Heart left ventricle (tissue), 16 donors: ENCODE data around the gene CBLC. TPM values are rescaled to one million over a fixed set of nuclear protein-coding genes. Genes with fewer than 3 reads are reported as not detected.

ENCODE experiments used
- ATAC-seq, 4 donors: fragments of 200-7000 bp; cut with Tn5 transposase; one replicate each; pipeline ENCODE4 v1.9.1; 2020 to 2022; ENCODE audit warnings: moderate library complexity in 4 of 4, mild to moderate bottlenecking in 3 of 4, moderate number of reproducible peaks in 1 of 4
- DNase-seq, 5 donors: peaks; one replicate each; pipeline ENCODE4 v3.0.0-alpha.2; 2020
- H3K27ac ChIP-seq, 12 donors: fragments of 200-600 bp; sonication (generic) in 4 of 12; one replicate each; pipeline versions ENCODE4 v1.5.0 to v1.8.0; 2016 to 2022; ENCODE audit warnings: mild to moderate bottlenecking in 2 of 12
- H3K27me3 ChIP-seq, 9 donors: fragments of 200-600 bp; sonication (generic) in 2 of 9; one replicate each; pipeline versions ENCODE4 v1.5.1 to v1.8.0; 2016 to 2022; ENCODE audit warnings: mild to moderate bottlenecking in 3 of 9
- H3K36me3 ChIP-seq, 9 donors: fragments of 200-600 bp; sonication (generic) in 2 of 9; one replicate each; pipeline versions ENCODE4 v1.5.0 to v1.8.0; 2018 to 2022; ENCODE audit warnings: mild to moderate bottlenecking in 2 of 9
- H3K4me1 ChIP-seq, 12 donors: fragments of 200-600 bp; sonication (generic) in 4 of 12; one replicate each; pipeline versions ENCODE4 v1.5.0 to v1.8.0; 2016 to 2022; ENCODE audit warnings: mild to moderate bottlenecking in 3 of 12
- H3K4me3 ChIP-seq, 12 donors: fragments of 200-600 bp; sonication (generic) in 4 of 12; one replicate each; pipeline versions ENCODE4 v1.5.0 to v1.8.0; 2017 to 2022; ENCODE audit warnings: mild to moderate bottlenecking in 9 of 12, moderate library complexity in 4 of 12
- H3K9me3 ChIP-seq, 12 donors: fragments of 200-600 bp; sonication (generic) in 4 of 12; one replicate each; pipeline versions ENCODE4 v1.5.0 to v1.8.0; 2016 to 2022; ENCODE audit warnings: mild to moderate bottlenecking in 1 of 12
- POLR2A ChIP-seq, 2 donors: fragments of 450-650 bp; IDR thresholded peaks; one replicate each; pipeline ENCODE4 v1.6.1; 2017; ENCODE audit warnings: antibody characterized with exemption in 2 of 2, mild to moderate bottlenecking in 2 of 2, moderate library complexity in 2 of 2
- WGBS, 4 donors: extraction: QIAGEN DNeasy Blood & Tissue Kit in 2 of 4; methylation state at CpG; one replicate each; pipeline versions ENCODE4 v1.1.5 to v1.1.7; 2013 to 2018; 5-methylcytosine and 5-hydroxymethylcytosine counted together
- intact Hi-C, 10 donors: fragments of 100-400 bp; cut with DNase I; formaldehyde crosslinking; loops; one replicate each; pipeline versions ENCODE4 v1.11.1 to v1.14.2; 2022
- microRNA-seq, 4 donors: library from miRNA; unstranded; fragments of <30 nt; microRNA quantifications; one replicate each; pipeline versions ENCODE4 to v1.2.0, GENCODE V29; 2017 to 2020
- polyA plus RNA-seq, 2 donors: library from polyadenylated mRNA; stranded (reverse); fragments of 200-250 nt; gene quantifications; one replicate each; pipeline ENCODE4 v1.2.3, GENCODE V29; 2013
- total RNA-seq, 9 donors: library from RNA; depleted of rRNA in 2 of 9; stranded (reverse); fragments of >200 nt in 2 of 9; fragmentation: NEBNext Ultra II Directional in 3 of 9; extraction: Animal tissue kit (Norgen Biotek cat#: 25700) in 3 of 9; gene quantifications; one replicate each; pipeline versions ENCODE4 v1.1.0 to v1.2.4, GENCODE V29; 2016 to 2023
- TF ChIP-seq, protein P1 (sequence below), 12 donors: fragments of 200-600 bp; sonication (generic) in 4 of 12; IDR thresholded peaks; one replicate each; pipeline versions ENCODE4 v1.5.0 to v1.8.0; 2018 to 2022; ENCODE audit warnings: antibody characterized with exemption in 12 of 12, mild to moderate bottlenecking in 5 of 12
- donor health status: ischemic (EF 13 %, LVEDD 7.1; RV severe dilation, severe dysfunction).
- donor health status: healthy with polysubstance abuse.
- donor health status: DM: no; HTN: yes; CAD: no.
- donor health status: DM: no; HTN: no; CAD: no.
- donor health status: ischemic (EF 25% LVEDD 6.9; RV normal size, moderate dysfunction).
- donor health status: ischemic (EF 25% LVEDD 5.7; RV mildly dilated, moderate dysfunction).
- donor health status: healthy.
- donor health status: DM: yes; HTN: yes; CAD: no.
- donor health status: ischemic (EF 35%, LVEDD 5.7; RV mildly dilated, moderate dysfunction).
- donor health status: nonischemic (EF 11% LVEDD 7.7; RV severe dilation, severe dysfunction).
- donor health status: DM: yes; HTN: yes; CAD: no.
- donor health status: PGD.
- donor health status: ischemic (EF 29% LVEDD 5.4; RV normal size, mild dysfunction).
- donor health status: nonischemic (EF 23%, LVEDD 6.1; RV moderate dilation, normal function).

CBLC gene
- total and polyA plus RNA-seq, 11 donors = 0.04 TPM; not detected in 10

DNA sequence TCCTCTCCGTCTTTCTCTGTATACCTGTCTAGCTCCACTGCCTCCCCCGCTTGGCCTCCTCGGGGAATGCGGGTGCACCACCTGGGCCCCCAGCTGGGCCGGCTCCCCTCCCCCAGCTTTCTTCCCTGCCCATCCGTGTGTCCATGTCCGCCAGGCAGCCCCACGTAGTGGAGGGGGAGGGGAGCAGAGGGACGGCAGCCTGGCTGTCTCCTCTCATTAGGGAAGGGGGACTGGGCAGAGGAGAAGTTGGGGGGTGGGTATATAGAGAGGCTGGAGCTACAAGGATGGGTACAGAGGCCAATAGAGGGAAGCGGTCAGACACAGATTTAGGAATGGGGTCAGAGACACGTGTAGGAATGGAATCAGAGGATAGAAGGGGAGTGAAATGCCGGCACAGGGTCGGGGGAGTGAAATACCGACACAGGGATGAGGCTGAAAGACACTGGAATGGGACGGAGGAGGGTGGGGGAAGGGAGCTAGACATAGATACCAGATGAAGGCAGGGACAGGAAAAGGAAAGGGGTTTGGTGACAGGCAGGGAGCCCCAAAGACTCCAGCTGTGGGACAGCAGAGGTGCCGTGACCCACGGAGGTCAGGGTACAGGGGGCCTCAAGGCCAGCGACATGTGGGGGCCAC lies 71.2 kb downstream of the CBLC start:
- no peak for TF ChIP-seq POLR2A (IDR thresholded peaks at IDR 0.05)
- TF ChIP-seq, protein P1, sequence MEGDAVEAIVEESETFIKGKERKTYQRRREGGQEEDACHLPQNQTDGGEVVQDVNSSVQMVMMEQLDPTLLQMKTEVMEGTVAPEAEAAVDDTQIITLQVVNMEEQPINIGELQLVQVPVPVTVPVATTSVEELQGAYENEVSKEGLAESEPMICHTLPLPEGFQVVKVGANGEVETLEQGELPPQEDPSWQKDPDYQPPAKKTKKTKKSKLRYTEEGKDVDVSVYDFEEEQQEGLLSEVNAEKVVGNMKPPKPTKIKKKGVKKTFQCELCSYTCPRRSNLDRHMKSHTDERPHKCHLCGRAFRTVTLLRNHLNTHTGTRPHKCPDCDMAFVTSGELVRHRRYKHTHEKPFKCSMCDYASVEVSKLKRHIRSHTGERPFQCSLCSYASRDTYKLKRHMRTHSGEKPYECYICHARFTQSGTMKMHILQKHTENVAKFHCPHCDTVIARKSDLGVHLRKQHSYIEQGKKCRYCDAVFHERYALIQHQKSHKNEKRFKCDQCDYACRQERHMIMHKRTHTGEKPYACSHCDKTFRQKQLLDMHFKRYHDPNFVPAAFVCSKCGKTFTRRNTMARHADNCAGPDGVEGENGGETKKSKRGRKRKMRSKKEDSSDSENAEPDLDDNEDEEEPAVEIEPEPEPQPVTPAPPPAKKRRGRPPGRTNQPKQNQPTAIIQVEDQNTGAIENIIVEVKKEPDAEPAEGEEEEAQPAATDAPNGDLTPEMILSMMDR (IDR thresholded peaks at IDR 0.05) = no peak
- H3K27ac ChIP-seq = peak overlapping the region; percentile 57 to 100 (median 98)
- H3K4me3 ChIP-seq = peak overlapping the region in 10 of 12 donors; percentile 86 to 100 (median 99)
- DNase-seq (peak in 3 of 5 donors; percentile 32 to 62 (median 46)), ATAC-seq (no peak)
- 20 to 25% (median 22%) methylated on average over 18 of the region's 18 CpGs for WGBS, 4 donors
- H3K9me3 ChIP-seq = no peaks in the 10 kb centered on the region
- intact Hi-C loops = loop anchor here in 7 of 10 donors (1.0 to 10.0 kb wide), 6 partner anchors 20 to 164 kb away; partner anchors contain the start of gene TOMM40 (in 2 of the 7)
- peaks cover 0 to 9% (median 0%) of the 10 kb centered on the region in 9 donors for H3K36me3 ChIP-seq
- H3K4me1 ChIP-seq = peaks cover 15 to 72% (median 43%) of the 10 kb centered on the region in 12 donors
- no peaks in the 10 kb centered on the region for H3K27me3 ChIP-seq

Small RNA genes within 50 kb of the gene (microRNA-seq; reads per million reads assigned to microRNA genes)
- 0 to 0.21 (median 0) reads per million in 4 donors for gene MIR8085

Other genes with a start within 250 kb of the CBLC start
- not detected for gene CEACAM20, start 248.2 kb upstream of the CBLC start, total RNA-seq
- gene CEACAM20, start 248.2 kb upstream of the CBLC start, polyA plus RNA-seq = not detected
- 1 to 10 TPM in 1 of 9 donors, under 1 TPM in 1, not detected in 7; 0.21 to 3.5 TPM for gene IGSF23, start 164.3 kb upstream of the CBLC start, total RNA-seq
- gene IGSF23, start 164.3 kb upstream of the CBLC start, polyA plus RNA-seq = under 1 TPM in 1 of 2 donors, not detected in 1; 0.83 TPM
- 100 to 1,000 TPM in 2 of 9 donors, 10 to 100 TPM in 7; 33.7 to 140 (median 49.1) TPM for gene PVR, start 134.0 kb upstream of the CBLC start, total RNA-seq
- 100 to 1,000 TPM in 1 of 2 donors, 10 to 100 TPM in 1; 34.1 to 143 TPM for gene PVR, start 134.0 kb upstream of the CBLC start, polyA plus RNA-seq
- gene CEACAM19, start 106.4 kb upstream of the CBLC start, total RNA-seq = 1 to 10 TPM; 1.9 to 8.3 (median 5.1) TPM
- 10 to 100 TPM in 1 of 2 donors, 1 to 10 TPM in 1; 5.1 to 12.8 TPM for gene CEACAM19, start 106.4 kb upstream of the CBLC start, polyA plus RNA-seq
- gene CEACAM16, start 78.7 kb upstream of the CBLC start, total RNA-seq = not detected
- gene CEACAM16, start 78.7 kb upstream of the CBLC start, polyA plus RNA-seq = not detected
- gene BCL3, start 29.2 kb upstream of the CBLC start, total RNA-seq = 10 to 100 TPM; 11.7 to 90.5 (median 22.9) TPM
- gene BCL3, start 29.2 kb upstream of the CBLC start, polyA plus RNA-seq = 10 to 100 TPM; 18.6 to 18.9 TPM
- gene BCAM, start 31.2 kb downstream of the CBLC start, total RNA-seq = 100 to 1,000 TPM in 4 of 9 donors, 10 to 100 TPM in 5; 50.9 to 160 (median 94.3) TPM
- 100 to 1,000 TPM in 1 of 2 donors, 10 to 100 TPM in 1; 55.3 to 126 TPM for gene BCAM, start 31.2 kb downstream of the CBLC start, polyA plus RNA-seq
- gene NECTIN2, start 68.4 kb downstream of the CBLC start, total RNA-seq = 10 to 100 TPM; 37.0 to 99.6 (median 57.6) TPM
- gene NECTIN2, start 68.4 kb downstream of the CBLC start, polyA plus RNA-seq = 10 to 100 TPM; 40.9 to 96.5 TPM
- 10 to 100 TPM; 32.2 to 58.8 (median 46.3) TPM for gene TOMM40, start 113.4 kb downstream of the CBLC start, total RNA-seq
- 10 to 100 TPM; 41.3 to 79.9 TPM for gene TOMM40, start 113.4 kb downstream of the CBLC start, polyA plus RNA-seq
- gene APOE, start 127.9 kb downstream of the CBLC start, total RNA-seq = 100 to 1,000 TPM in 2 of 9 donors, 10 to 100 TPM in 5, 1 to 10 TPM in 2; 4.1 to 149 (median 25.7) TPM
- gene APOE, start 127.9 kb downstream of the CBLC start, polyA plus RNA-seq = 10 to 100 TPM; 33.2 to 35.7 TPM
- 10 to 100 TPM in 2 of 9 donors, 1 to 10 TPM in 5, under 1 TPM in 1, not detected in 1; 0.83 to 84.7 (median 3.8) TPM for gene APOC1, start 136.7 kb downstream of the CBLC start, total RNA-seq
- 1 to 10 TPM; 1.1 to 2.1 TPM for gene APOC1, start 136.7 kb downstream of the CBLC start, polyA plus RNA-seq
- not detected for gene APOC4, start 164.3 kb downstream of the CBLC start, total RNA-seq
- gene APOC4, start 164.3 kb downstream of the CBLC start, polyA plus RNA-seq = not detected
- 1 to 10 TPM in 2 of 9 donors, under 1 TPM in 1, not detected in 6; 0.70 to 1.6 (median 1.3) TPM for gene APOC2, start 168.2 kb downstream of the CBLC start, total RNA-seq
- under 1 TPM in 1 of 2 donors, not detected in 1; 0.19 TPM for gene APOC2, start 168.2 kb downstream of the CBLC start, polyA plus RNA-seq
- gene CLPTM1, start 177.5 kb downstream of the CBLC start, total RNA-seq = 100 to 1,000 TPM in 3 of 9 donors, 10 to 100 TPM in 6; 89.2 to 118 (median 96.0) TPM
- 100 to 1,000 TPM in 1 of 2 donors, 10 to 100 TPM in 1; 90.9 to 120 TPM for gene CLPTM1, start 177.5 kb downstream of the CBLC start, polyA plus RNA-seq
- 10 to 100 TPM in 2 of 9 donors, 1 to 10 TPM in 7; 2.8 to 23.2 (median 6.7) TPM for gene RELB, start 223.6 kb downstream of the CBLC start, total RNA-seq
- 10 to 100 TPM in 1 of 2 donors, 1 to 10 TPM in 1; 1.6 to 15.0 TPM for gene RELB, start 223.6 kb downstream of the CBLC start, polyA plus RNA-seq